H1 (cell line): Measurements from ENCODE around the gene DLEC1. TPM values are rescaled to one million over a fixed set of nuclear protein-coding genes. Genes with fewer than 3 reads are reported as not detected.

ENCODE experiments used
- CTCF ChIA-PET: fragments of 300-600 bp; sonication (Branson Sonifier 250); formaldehyde crosslinking; loops from one replicate; lab custom pipeline; 2021; ENCODE audit not compliant: partially characterized antibody; lab: Charles Lee
- POLR2A ChIA-PET: fragments of 300-600 bp; sonication (Branson Sonifier 250); formaldehyde crosslinking; loops from one replicate; lab custom pipeline; 2021; ENCODE audit warnings: inconsistent platforms; ENCODE audit not compliant: partially characterized antibody; lab: Charles Lee
- DNase-seq, 2 experiments: peaks; one replicate each; pipeline versions ENCODE4 v3.0.0 to v3.0.0-alpha.2; 2010 to 2022; ENCODE audit warnings: low spot score in 2 of 2, low read depth in 1 of 2, mixed read lengths in 1 of 2
- FAIRE-seq: peaks from 2 replicates; lab custom pipeline; 2011; peaks lifted over from hg19 to GRCh38; lab: Jason Lieb, UNC
- H2AFZ ChIP-seq: 2 replicates; pipeline ENCODE4 v1.8.1; 2012; ENCODE audit warnings: low read length, inconsistent platforms
- H2AK5ac ChIP-seq: 2 replicates; pipeline ENCODE4 v1.6.1; 2013; ENCODE audit warnings: low read depth, low read length
- H2BK120ac ChIP-seq: replicated peaks from 2 replicates; pipeline ENCODE3; 2013; ENCODE audit warnings: low read depth, low read length, inconsistent platforms
- H2BK12ac ChIP-seq: 2 replicates; pipeline ENCODE4 v1.6.1; 2013; ENCODE audit warnings: low read depth, low read length
- H2BK15ac ChIP-seq: 2 replicates; pipeline ENCODE4 v1.6.1; 2013; ENCODE audit warnings: low read length
- H2BK20ac ChIP-seq: 2 replicates; pipeline ENCODE4 v1.6.1; 2013; ENCODE audit warnings: low read length
- H2BK5ac ChIP-seq: 2 replicates; pipeline ENCODE4 v1.6.1; 2013; ENCODE audit warnings: low read depth, low read length
- H3K14ac ChIP-seq: 2 replicates; pipeline ENCODE4 v1.6.1; 2013; ENCODE audit warnings: inconsistent platforms; ENCODE audit not compliant: insufficient read length
- H3K18ac ChIP-seq: 2 replicates; pipeline ENCODE4 v1.6.1; 2013; ENCODE audit warnings: low read length; ENCODE audit errors: extremely low read depth
- H3K23ac ChIP-seq: 2 replicates; pipeline ENCODE4 v1.6.1; 2013; ENCODE audit warnings: inconsistent platforms; ENCODE audit not compliant: insufficient read length
- H3K23me2 ChIP-seq: 2 replicates; pipeline ENCODE4 v1.6.1; 2013; ENCODE audit warnings: low read depth, low read length
- H3K27ac ChIP-seq: 2 replicates; pipeline ENCODE4 v1.6.1; 2011; ENCODE audit warnings: low read depth, low read length, inconsistent platforms
- H3K27me3 ChIP-seq, 4 experiments: replicated peaks in 1 of 4; 1 replicate in 1 of 4; 2 replicates in 3 of 4; pipeline versions ENCODE4 v1.6.1 to v1.8.1; 2011 to 2013; ENCODE audit warnings: low read length in 3 of 4, mild to moderate bottlenecking in 3 of 4, inconsistent platforms in 2 of 4, mixed read lengths in 2 of 4, moderate library complexity in 1 of 4; ENCODE audit not compliant: control insufficient read depth in 3 of 4, insufficient read depth in 3 of 4; ENCODE audit errors: extremely low read depth in 1 of 4
- H3K36me3 ChIP-seq, 4 experiments: 2 replicates each; pipeline versions ENCODE4 v1.6.1 to v1.8.1; 2011 to 2013; ENCODE audit warnings: mild to moderate bottlenecking in 4 of 4, low read length in 3 of 4, moderate library complexity in 2 of 4, control low read depth in 1 of 4, inconsistent platforms in 1 of 4; ENCODE audit not compliant: insufficient read depth in 4 of 4, control insufficient read depth in 2 of 4
- H3K4ac ChIP-seq: replicated peaks from 2 replicates; pipeline ENCODE3; 2013; ENCODE audit warnings: low read length, low read depth, mixed read lengths, inconsistent platforms; ENCODE audit not compliant: insufficient read length
- H3K4me1 ChIP-seq, 4 experiments: replicated peaks in 1 of 4; 1 replicate in 1 of 4; 2 replicates in 3 of 4; pipeline versions ENCODE4 v1.6.1 to v1.8.1; 2011 to 2013; ENCODE audit warnings: low read length in 3 of 4, inconsistent platforms in 2 of 4, mixed read lengths in 1 of 4; ENCODE audit not compliant: insufficient read depth in 4 of 4, control insufficient read depth in 3 of 4
- H3K4me2 ChIP-seq, 2 experiments: 2 replicates each; pipeline versions ENCODE4 v1.6.1 to v1.8.1; 2011 to 2013; ENCODE audit warnings: low read depth in 2 of 2, low read length in 2 of 2, control low read depth in 1 of 2, inconsistent platforms in 1 of 2, mild to moderate bottlenecking in 1 of 2; ENCODE audit not compliant: insufficient read depth in 1 of 2
- H3K4me3 ChIP-seq, 4 experiments: fragments of 200-600, 300-600 bp in 1 of 4; sonication (generic), shearing (Covaris generic), sonication (Bioruptor Twin) in 1 of 4; 2 replicates each; pipeline versions ENCODE4 v1.5.1 to v1.8.1; 2011 to 2016; ENCODE audit warnings: low read length in 4 of 4, low read depth in 3 of 4, control low read depth in 2 of 4, inconsistent platforms in 2 of 4, mild to moderate bottlenecking in 2 of 4, mixed read lengths in 1 of 4, moderate library complexity in 1 of 4; ENCODE audit not compliant: insufficient read depth in 2 of 4; ENCODE audit errors: extremely low read depth in 1 of 4
- H3K56ac ChIP-seq: replicated peaks from 2 replicates; pipeline ENCODE3; 2013; ENCODE audit warnings: low read depth, mild to moderate bottlenecking, mixed read lengths, low read length, inconsistent platforms; ENCODE audit not compliant: insufficient read length
- H3K79me1 ChIP-seq: 2 replicates; pipeline ENCODE4 v1.6.1; 2013; ENCODE audit warnings: low read depth, low read length, control low read depth
- H3K79me2 ChIP-seq, 2 experiments: 2 replicates each; pipeline versions ENCODE4 v1.6.1 to v1.8.1; 2012 to 2013; ENCODE audit warnings: low read length in 2 of 2, mild to moderate bottlenecking in 2 of 2, inconsistent platforms in 1 of 2; ENCODE audit not compliant: insufficient read depth in 2 of 2, control insufficient read depth in 1 of 2
- H3K9ac ChIP-seq, 4 experiments: replicated peaks in 1 of 4; 1 replicate in 1 of 4; 2 replicates in 3 of 4; pipeline versions ENCODE4 v1.6.1 to v1.8.1; 2011 to 2013; ENCODE audit warnings: low read depth in 3 of 4, low read length in 3 of 4, control low read depth in 2 of 4, mild to moderate bottlenecking in 2 of 4, moderate library complexity in 2 of 4, inconsistent platforms in 1 of 4; ENCODE audit errors: extremely low read depth in 1 of 4
- H3K9me3 ChIP-seq, 2 experiments: 2 replicates each; pipeline versions ENCODE4 v1.6.1 to v1.8.1; 2012 to 2013; ENCODE audit warnings: mild to moderate bottlenecking in 2 of 2, moderate library complexity in 2 of 2, control low read depth in 1 of 2, inconsistent platforms in 1 of 2, low read depth in 1 of 2, low read length in 1 of 2, mixed read lengths in 1 of 2; ENCODE audit not compliant: insufficient read depth in 2 of 2
- H4K20me1 ChIP-seq, 2 experiments: replicated peaks in 1 of 2; 2 replicates each; pipeline versions ENCODE3 to v1.8.1; 2011 to 2013; ENCODE audit warnings: inconsistent platforms in 2 of 2, low read length in 2 of 2, mild to moderate bottlenecking in 1 of 2; ENCODE audit not compliant: insufficient read depth in 2 of 2, control insufficient read depth in 1 of 2
- H4K5ac ChIP-seq: 2 replicates; pipeline ENCODE4 v1.6.1; 2013; ENCODE audit warnings: low read length, low read depth, mixed read lengths, inconsistent platforms; ENCODE audit not compliant: insufficient read length
- H4K8ac ChIP-seq: 2 replicates; pipeline ENCODE4 v1.8.0; 2013; ENCODE audit warnings: mild to moderate bottlenecking, moderate library complexity, low read length, inconsistent platforms; ENCODE audit not compliant: insufficient read depth; ENCODE audit errors: extremely low read depth
- H4K91ac ChIP-seq: replicated peaks from 2 replicates; pipeline ENCODE3; 2013; ENCODE audit warnings: low read length, mixed read lengths, inconsistent platforms; ENCODE audit not compliant: insufficient read length
- CBX5 ChIP-seq: fragments of 300-800, 300-1000 bp; sonication (generic); IDR thresholded peaks from 2 replicates; pipeline ENCODE4 v1.7.1; 2016; ENCODE audit warnings: antibody characterized with exemption, low read length, low read depth
- EZH2 ChIP-seq: fragments of 200-600 bp; sonication (generic); IDR thresholded peaks from 2 replicates; pipeline ENCODE4 v1.7.1; 2012; ENCODE audit warnings: low read depth, mild to moderate bottlenecking, moderate library complexity, low read length, inconsistent platforms; ENCODE audit not compliant: severe bottlenecking
- FOSL1 ChIP-seq: IDR thresholded peaks from 2 replicates; pipeline ENCODE4 v1.6.1; 2011; ENCODE audit warnings: mild to moderate bottlenecking, low read depth, low read length, moderate library complexity; ENCODE audit not compliant: insufficient read depth
- HDAC6 ChIP-seq: IDR thresholded peaks from one replicate; pipeline ENCODE4 v1.7.1; 2012; ENCODE audit warnings: low read depth, mild to moderate bottlenecking, inconsistent platforms, low read length, moderate library complexity
- SUZ12 ChIP-seq: fragments of 200-600 bp; sonication (generic); IDR thresholded peaks from 2 replicates; pipeline ENCODE4 v1.6.1; 2012; ENCODE audit warnings: mild to moderate bottlenecking, inconsistent platforms, low read length, moderate library complexity, mixed read lengths
- TBP ChIP-seq: IDR thresholded peaks from 2 replicates; pipeline ENCODE4 v1.6.1; 2011; ENCODE audit warnings: low read depth, low read length, improper control_type of control experiment
- WGBS, 2 experiments: shearing (Covaris generic) in 1 of 2; methylation state at CpG; one replicate each; pipeline versions ENCODE4 v1.1.6 to v1.1.7; 2013 to 2015; ENCODE audit warnings: low lambda C conversion rate in 2 of 2, mixed read lengths in 2 of 2, inconsistent platforms in 1 of 2, low coverage in 1 of 2, missing lambda C conversion rate in 1 of 2; ENCODE audit not compliant: insufficient replicate concordance in 2 of 2, insufficient coverage in 1 of 2, insufficient read length in 1 of 2; ENCODE audit errors: extremely low coverage in 1 of 2, missing lambda C conversion rate in 1 of 2; 5-methylcytosine and 5-hydroxymethylcytosine counted together
- polyA plus RNA-seq, 7 experiments: library from polyadenylated mRNA; depleted of rRNA in 3 of 7; stranded (reverse) in 5 of 7; unstranded in 2 of 7; fragments of >200 nt in 5 of 7; fragments of 200-250 nt in 2 of 7; gene quantifications; 1 replicate in 5 of 7; 2 replicates in 1 of 7; 4 replicates in 1 of 7; pipeline versions ENCODE4 v1.2.1 to v1.2.3, GENCODE V29; 2011 to 2013; ENCODE audit warnings: missing spikeins in 2 of 7, mixed read lengths in 2 of 7
- total RNA-seq: library from RNA; stranded (reverse); fragmentation: NEBNext Ultra II Directional; extraction: Animal tissue kit (Norgen Biotek cat#: 25700); gene quantifications from 2 replicates; pipeline ENCODE4 v1.2.1, GENCODE V29; 2021
- TF ChIP-seq, protein P1 (sequence below): IDR thresholded peaks from 2 replicates; pipeline ENCODE4 v1.6.1; 2011; ENCODE audit warnings: low read depth, mild to moderate bottlenecking, low read length; ENCODE audit not compliant: insufficient read depth

The DLEC1 gene
- total and polyA plus RNA-seq, 2 of the 8 experiments (the other 6 are each of a cell fraction or from before 2014, with no cell fraction given), result 0.26 to 0.76 TPM

DNA sequence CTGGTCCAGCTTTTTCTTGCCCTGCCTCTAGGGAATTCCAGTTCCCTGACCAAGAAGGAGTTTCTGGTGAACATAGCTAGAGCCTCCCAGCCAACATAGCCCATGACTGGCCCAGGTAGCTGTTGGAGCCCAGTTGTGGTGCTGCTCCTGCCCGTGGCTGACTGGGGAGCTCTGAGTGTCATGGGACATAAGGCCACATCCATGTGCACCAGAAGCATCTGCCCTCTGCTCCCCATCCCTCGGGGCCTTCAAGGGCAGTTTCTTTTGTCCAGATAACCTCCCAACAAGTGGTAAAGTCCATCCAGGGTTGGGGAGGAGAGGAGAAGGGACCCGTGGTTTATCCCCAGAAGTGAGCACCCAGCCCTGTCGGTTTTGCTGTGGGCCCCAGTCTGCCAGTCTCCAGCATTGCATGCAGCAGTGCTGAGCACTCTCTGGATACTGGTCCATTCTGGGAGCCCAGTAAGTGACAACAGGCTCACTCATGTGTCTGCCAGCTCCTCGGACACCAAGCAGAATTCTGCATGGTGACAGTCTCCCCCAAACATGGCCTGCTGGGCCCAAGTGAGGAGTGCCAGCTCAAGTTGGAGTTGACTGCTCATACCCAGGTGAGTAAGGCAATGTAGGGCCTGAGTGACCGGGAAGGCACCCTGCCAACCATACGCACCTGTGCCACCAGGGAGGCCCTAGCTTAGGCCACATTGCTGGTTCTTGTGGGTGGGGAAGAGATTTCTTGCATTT is 69.1 kb downstream of the DLEC1 start:
- Histone ChIP-seq H4K8ac (no peak overlapping the region; the same call in 1 of the 2 replicates), H4K5ac (no peak overlapping the region), H3K4me1 (no peaks in the 10 kb centered on the region), H3K9ac (no peak overlapping the region), H3K79me1 (no peaks in the 10 kb centered on the region), H2AK5ac (no peak overlapping the region), H3K79me2 (no peaks in the 10 kb centered on the region), H2AFZ (no peak overlapping the region), H2BK12ac (no peak overlapping the region), H3K9me3 (0 out of 4 replicates have a peak, but pooled peaks cover 0 to 5% of the 10 kb centered on the region in 2 experiments), H3K4me2 (no peak overlapping the region), H2BK120ac (no peak overlapping the region), H3K36me3 (no peaks in the 10 kb centered on the region), H2BK5ac (no peak overlapping the region), H3K23ac (no peak overlapping the region), H3K4me3 (no peak overlapping the region), H4K20me1 (peaks cover 0 to 2% of the 10 kb centered on the region in 2 experiments), H3K23me2 (no peaks in the 10 kb centered on the region), H4K91ac (no peak overlapping the region), H3K14ac (no peak overlapping the region), H2BK15ac (no peak overlapping the region), H3K56ac (no peak overlapping the region), H3K27ac (no peak overlapping the region), H2BK20ac (no peak overlapping the region), H3K27me3 (no peaks in the 10 kb centered on the region), H3K18ac (no peak overlapping the region), H3K4ac (no peak overlapping the region)
- DNase-seq (no peak), FAIRE-seq (no peak)
- ChIA-PET POLR2A (interaction anchor here (1.1 to 3.4 kb wide), 2 partner anchors 10 to 11 kb away, joined by 3 to 20 read pairs; no protein-coding TSS in a partner anchor), CTCF (interaction anchor here (0.6 to 5.5 kb wide), 7 partner anchors 10 to 385 kb away, joined by 3 to 44 read pairs (median 3); no protein-coding TSS in a partner anchor)
- 90% methylated on average over 7 of the region's 7 CpGs; no CpG with 5 or more reads in 1 of the 2 experiments for WGBS, 2 experiments
- TF ChIP-seq TBP (no peak), CBX5 (no peak), HDAC6 (no peak), EZH2 (no peak), FOSL1 (no peak), SUZ12 (no peak)
- TF ChIP-seq, protein P1, sequence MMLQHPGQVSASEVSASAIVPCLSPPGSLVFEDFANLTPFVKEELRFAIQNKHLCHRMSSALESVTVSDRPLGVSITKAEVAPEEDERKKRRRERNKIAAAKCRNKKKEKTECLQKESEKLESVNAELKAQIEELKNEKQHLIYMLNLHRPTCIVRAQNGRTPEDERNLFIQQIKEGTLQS, result no peak
